Gastroesophageal sphincter (tissue), 4 donors: ENCODE results near the gene TXNDC11. TPM values are rescaled to one million over a fixed set of nuclear protein-coding genes. Genes with fewer than 3 reads are reported as not detected.

ENCODE experiments used
- ATAC-seq: fragments of 150-250 bp; one replicate; pipeline ENCODE4 v1.9.1; 2016; ENCODE audit warnings: mild to moderate bottlenecking, moderate library complexity
- H3K27ac ChIP-seq, 4 donors: fragments of 200-600 bp; sonication (generic) in 3 of 4; 1 replicate in 3 of 4; 2 replicates in 1 of 4; pipeline ENCODE4 v1.5.1; 2016 to 2019
- H3K27me3 ChIP-seq: fragments of 200-600 bp; sonication (generic); one replicate; pipeline ENCODE4 v1.5.1; 2019
- H3K36me3 ChIP-seq, 2 donors: fragments of 200-600 bp; sonication (generic); one replicate each; pipeline ENCODE4 v1.5.1; 2019; ENCODE audit warnings: control low read depth in 1 of 2
- H3K4me1 ChIP-seq, 3 donors: fragments of 200-600 bp; sonication (generic); 1 replicate in 2 of 3; 2 replicates in 1 of 3; pipeline ENCODE4 v1.5.1; 2016 to 2019; ENCODE audit warnings: control low read depth in 2 of 3
- H3K4me3 ChIP-seq, 2 donors: fragments of 200-600 bp; sonication (generic); one replicate each; pipeline ENCODE4 v1.5.1; 2019; ENCODE audit warnings: mild to moderate bottlenecking in 1 of 2, moderate library complexity in 1 of 2
- H3K9me3 ChIP-seq, 3 donors: fragments of 200-600 bp; sonication (generic); one replicate each; pipeline ENCODE4 v1.5.1; 2017 to 2019; ENCODE audit warnings: control low read depth in 2 of 3
- CTCF ChIP-seq, 4 experiments: fragments of 200-600 bp in 2 of 4; fragments of 450-650 bp in 2 of 4; sonication (generic) in 1 of 4; IDR thresholded peaks; one replicate each; pipeline ENCODE4 v1.5.1; 2017 to 2019; ENCODE audit warnings: antibody characterized with exemption in 4 of 4, mild to moderate bottlenecking in 2 of 4, moderate library complexity in 2 of 4
- EP300 ChIP-seq: sonication (generic); formaldehyde crosslinking; IDR thresholded peaks from one replicate; pipeline ENCODE4 v1.6.1; 2017; ENCODE audit warnings: antibody characterized with exemption, mild to moderate bottlenecking
- POLR2A ChIP-seq, 2 donors: fragments of 450-650 bp; IDR thresholded peaks; one replicate each; pipeline ENCODE4 v1.6.1; 2017; ENCODE audit warnings: antibody characterized with exemption in 2 of 2, mild to moderate bottlenecking in 2 of 2, moderate library complexity in 1 of 2
- POLR2AphosphoS5 ChIP-seq: sonication (generic); formaldehyde crosslinking; IDR thresholded peaks from one replicate; pipeline ENCODE4 v1.6.1; 2017; ENCODE audit warnings: antibody characterized with exemption
- WGBS, 2 donors: methylation state at CpG; one replicate each; pipeline ENCODE4 v1.1.5; 2018; ENCODE audit warnings: low coverage in 1 of 2; 5-methylcytosine and 5-hydroxymethylcytosine counted together
- total RNA-seq, 4 donors: library from RNA; depleted of rRNA; stranded (reverse); fragments of >200 nt; gene quantifications; one replicate each; pipeline ENCODE4 v1.1.0, GENCODE V29; 2016

TXNDC11 gene
- total RNA-seq, 4 donors from 2014 or later: 30.2 to 53.5 (median 46.4) TPM

- no peak for TF ChIP-seq POLR2A (IDR thresholded peaks at IDR 0.05)
- TF ChIP-seq POLR2AphosphoS5: no peak
- TF ChIP-seq CTCF (IDR thresholded peaks at IDR 0.05): no peak
- TF ChIP-seq EP300: no peak
- Histone ChIP-seq H3K36me3 (peaks cover 0 to 38% of the 10 kb centered on the region in 2 donors), H3K9me3 (no peaks in the 10 kb centered on the region), H3K27ac (no peak overlapping the region), H3K27me3 (no peaks in the 10 kb centered on the region), H3K4me1 (peaks cover 10 to 90% (median 14%) of the 10 kb centered on the region in 3 donors), H3K4me3 (no peak overlapping the region)
- 55 to 71% methylated on average over 6 to 7 of the region's 8 CpGs for WGBS, 2 donors
- no peak for ATAC-seq
Measured at GRCh38 chr16:11737713-11738112, 4.9 kb downstream of the TXNDC11 start.

- peak overlapping the region in 1 of 4 donors; percentile 67 for H3K27ac ChIP-seq
- TF ChIP-seq CTCF (IDR thresholded peaks at IDR 0.05): no peak
- no peak for TF ChIP-seq POLR2A (IDR thresholded peaks at IDR 0.05)
- TF ChIP-seq EP300: no peak
- no peak for TF ChIP-seq POLR2AphosphoS5
- no peak overlapping the region for H3K4me3 ChIP-seq
- 71 to 90% methylated on average over 2 to 6 of the region's 6 CpGs for WGBS, 2 donors
- ATAC-seq: no peak
- no peaks in the 10 kb centered on the region for H3K27me3 ChIP-seq
- peaks cover 10 to 90% (median 14%) of the 10 kb centered on the region in 3 donors for H3K4me1 ChIP-seq
- H3K9me3 ChIP-seq: no peaks in the 10 kb centered on the region
- peaks cover 0 to 46% of the 10 kb centered on the region in 2 donors for H3K36me3 ChIP-seq
Measured at GRCh38 chr16:11736903-11737302, 5.8 kb downstream of the TXNDC11 start.

GRCh38 chr16:11735787-11736186 is 6.9 kb downstream of the TXNDC11 start:
- H3K9me3 ChIP-seq: no peaks in the 10 kb centered on the region
- H3K4me1 ChIP-seq: peaks cover 10 to 88% (median 14%) of the 10 kb centered on the region in 3 donors
- H3K27me3 ChIP-seq: no peaks in the 10 kb centered on the region
- TF ChIP-seq POLR2A (IDR thresholded peaks at IDR 0.05) (no peak), CTCF (IDR thresholded peaks at IDR 0.05) (no peak), EP300 (no peak), POLR2AphosphoS5 (no peak)
- H3K36me3 ChIP-seq: peaks cover 0 to 54% of the 10 kb centered on the region in 2 donors
- 57 to 74% methylated on average over 4 to 7 of the region's 8 CpGs for WGBS, 2 donors
- no peak for ATAC-seq
- H3K4me3 ChIP-seq: no peak overlapping the region
- H3K27ac ChIP-seq: peak overlapping the region in 3 of 4 donors; percentile 34 to 67 (median 45)

- no peak for ATAC-seq
- peaks cover 0 to 63% of the 10 kb centered on the region in 2 donors for H3K36me3 ChIP-seq
- H3K27ac ChIP-seq: peak overlapping the region; percentile 36 to 67 (median 48)
- H3K27me3 ChIP-seq: no peaks in the 10 kb centered on the region
- TF ChIP-seq CTCF (IDR thresholded peaks at IDR 0.05) (no peak), POLR2AphosphoS5 (no peak), POLR2A (IDR thresholded peaks at IDR 0.05) (no peak), EP300 (no peak)
- peaks cover 10 to 85% (median 14%) of the 10 kb centered on the region in 3 donors for H3K4me1 ChIP-seq
- WGBS, 2 donors: 27 to 34% methylated on average over 5 to 6 of the region's 6 CpGs
- no peak overlapping the region for H3K4me3 ChIP-seq
- H3K9me3 ChIP-seq: no peaks in the 10 kb centered on the region
Measured at GRCh38 chr16:11734653-11735043, 8.0 kb downstream of the TXNDC11 start.

- no peak overlapping the region for H3K4me3 ChIP-seq
- no peaks in the 10 kb centered on the region for H3K27me3 ChIP-seq
- WGBS, 2 donors: 21 to 24% methylated on average over 3 of the region's 3 CpGs
- peak overlapping the region; percentile 32 to 67 (median 41) for H3K27ac ChIP-seq
- ATAC-seq: no peak
- peaks cover 10 to 82% (median 14%) of the 10 kb centered on the region in 3 donors for H3K4me1 ChIP-seq
- no peaks in the 10 kb centered on the region for H3K9me3 ChIP-seq
- TF ChIP-seq POLR2AphosphoS5: peak; percentile 57
- TF ChIP-seq CTCF (IDR thresholded peaks at IDR 0.05): no peak
- peaks cover 0 to 68% of the 10 kb centered on the region in 2 donors for H3K36me3 ChIP-seq
Measured at GRCh38 chr16:11734025-11734652, 8.5 kb downstream of the TXNDC11 start.
